ENCODE data around the gene CCDC51. TPM values are rescaled to one million over a fixed set of nuclear protein-coding genes. Genes with fewer than 3 reads are reported as not detected.
"Not testable (repeated sequence)": the region's sequence is repeated elsewhere in the genome, so short reads cannot be mapped to it uniquely, and the experiment has no call there.

CCDC51 gene
- total RNA-seq, 4 donors from 2014 or later = 23.4 to 33.3 (median 29.2) TPM

DNA sequence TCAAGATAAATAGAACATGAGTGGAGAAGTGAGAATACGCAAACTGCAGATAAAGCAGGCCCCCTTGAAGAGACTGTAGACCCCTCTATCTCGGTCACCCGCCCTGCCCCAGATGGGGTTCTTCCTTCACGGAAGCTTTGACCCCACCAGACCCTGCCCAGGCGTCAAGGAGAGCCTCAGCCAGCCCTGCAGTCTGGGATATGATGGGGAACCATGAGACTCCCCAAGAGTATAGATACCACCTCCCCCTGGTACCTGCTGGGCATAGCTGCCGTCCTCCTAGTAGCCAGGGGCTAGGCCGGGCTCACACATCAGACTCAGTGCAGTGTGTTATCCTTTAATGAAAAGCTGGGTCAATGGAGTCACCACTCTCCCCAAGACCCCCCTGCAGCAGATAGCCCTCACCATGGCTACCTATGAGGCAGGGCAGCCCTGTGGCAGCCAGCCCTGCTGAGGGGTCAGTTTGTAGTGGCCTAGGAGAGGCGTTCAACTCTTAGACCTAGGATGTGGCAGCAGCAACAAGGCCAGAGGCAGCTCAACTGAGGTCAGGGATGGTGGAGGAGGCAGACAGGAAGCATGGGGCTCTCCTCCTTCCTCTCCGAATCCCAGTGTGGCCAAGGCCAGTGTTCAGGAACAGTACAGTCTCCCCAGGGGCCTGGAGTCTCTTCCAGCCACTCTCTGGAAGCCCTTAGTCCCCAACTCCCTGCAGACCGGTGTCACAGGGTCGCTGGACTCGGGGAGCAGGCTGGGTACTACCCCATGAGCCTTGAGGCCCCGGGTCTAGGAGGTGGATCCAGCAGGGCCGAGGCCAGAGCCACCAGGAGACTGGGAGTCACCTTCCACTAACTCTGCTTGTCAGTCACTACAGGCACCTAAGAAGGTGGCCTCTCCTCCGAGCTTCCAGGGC lies 36.1 kb downstream of the CCDC51 start:
- 83 to 86% methylated on average over 15 of the region's 15 CpGs for WGBS, 2 donors
- H3K9me3 ChIP-seq = no peaks in the 10 kb centered on the region
- TF ChIP-seq, protein P1, sequence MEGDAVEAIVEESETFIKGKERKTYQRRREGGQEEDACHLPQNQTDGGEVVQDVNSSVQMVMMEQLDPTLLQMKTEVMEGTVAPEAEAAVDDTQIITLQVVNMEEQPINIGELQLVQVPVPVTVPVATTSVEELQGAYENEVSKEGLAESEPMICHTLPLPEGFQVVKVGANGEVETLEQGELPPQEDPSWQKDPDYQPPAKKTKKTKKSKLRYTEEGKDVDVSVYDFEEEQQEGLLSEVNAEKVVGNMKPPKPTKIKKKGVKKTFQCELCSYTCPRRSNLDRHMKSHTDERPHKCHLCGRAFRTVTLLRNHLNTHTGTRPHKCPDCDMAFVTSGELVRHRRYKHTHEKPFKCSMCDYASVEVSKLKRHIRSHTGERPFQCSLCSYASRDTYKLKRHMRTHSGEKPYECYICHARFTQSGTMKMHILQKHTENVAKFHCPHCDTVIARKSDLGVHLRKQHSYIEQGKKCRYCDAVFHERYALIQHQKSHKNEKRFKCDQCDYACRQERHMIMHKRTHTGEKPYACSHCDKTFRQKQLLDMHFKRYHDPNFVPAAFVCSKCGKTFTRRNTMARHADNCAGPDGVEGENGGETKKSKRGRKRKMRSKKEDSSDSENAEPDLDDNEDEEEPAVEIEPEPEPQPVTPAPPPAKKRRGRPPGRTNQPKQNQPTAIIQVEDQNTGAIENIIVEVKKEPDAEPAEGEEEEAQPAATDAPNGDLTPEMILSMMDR (IDR thresholded peaks at IDR 0.05) = no peak
- TF ChIP-seq POLR2A (IDR thresholded peaks at IDR 0.05) (no peak), EP300 (IDR thresholded peaks at IDR 0.05) (no peak)
- peaks cover 0 to 61% (median 0%) of the 10 kb centered on the region in 3 donors for H3K36me3 ChIP-seq
- peaks cover 0 to 21% (median 10%) of the 10 kb centered on the region in 4 donors for H3K4me1 ChIP-seq
- peak in 1 of 2 donors; percentile 11 for DNase-seq (ENCODE audit: low spot score in 2 of 2)
- peak overlapping the region in 3 of 4 donors; percentile 8 to 90 (median 88) for H3K27ac ChIP-seq
- no peak overlapping the region for H3K4me3 ChIP-seq
- H3K27me3 ChIP-seq = no peaks in the 10 kb centered on the region

DNA sequence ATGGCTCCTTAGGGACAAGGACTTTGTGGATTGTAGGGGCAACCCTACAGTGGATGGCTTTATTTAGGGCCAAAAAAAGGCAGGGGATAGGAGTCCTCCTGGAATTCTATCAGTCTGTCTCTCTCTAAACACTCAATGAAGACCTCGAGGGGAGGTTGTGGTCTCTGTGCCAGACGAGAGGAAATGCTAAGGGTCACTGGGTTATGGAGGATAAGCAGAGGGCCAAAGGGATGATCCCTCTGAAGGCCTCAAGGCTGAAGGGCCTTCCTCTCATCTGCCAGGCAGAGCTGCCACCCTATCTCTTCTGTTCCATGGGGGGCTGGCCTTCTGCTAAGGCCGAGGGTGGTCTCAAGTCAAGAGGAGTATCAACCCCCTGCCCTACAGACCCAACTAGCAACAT lies 37.0 kb downstream of the CCDC51 start:
- Histone ChIP-seq H3K27ac (peak overlapping the region; percentile 66 to 90 (median 84)), H3K36me3 (peaks cover 0 to 52% (median 0%) of the 10 kb centered on the region in 3 donors), H3K9me3 (no peaks in the 10 kb centered on the region), H3K27me3 (no peaks in the 10 kb centered on the region), H3K4me1 (peaks cover 0 to 21% (median 10%) of the 10 kb centered on the region in 4 donors), H3K4me3 (no peak overlapping the region)
- TF ChIP-seq EP300 (IDR thresholded peaks at IDR 0.05) = no peak
- TF ChIP-seq, protein P1 (IDR thresholded peaks at IDR 0.05) = no peak
- no peak for TF ChIP-seq POLR2A (IDR thresholded peaks at IDR 0.05)
- WGBS, 2 donors = 49 to 63% methylated on average over 3 of the region's 3 CpGs
- DNase-seq (ENCODE audit: low spot score in 2 of 2) = peak in 1 of 2 donors; percentile 8

DNA sequence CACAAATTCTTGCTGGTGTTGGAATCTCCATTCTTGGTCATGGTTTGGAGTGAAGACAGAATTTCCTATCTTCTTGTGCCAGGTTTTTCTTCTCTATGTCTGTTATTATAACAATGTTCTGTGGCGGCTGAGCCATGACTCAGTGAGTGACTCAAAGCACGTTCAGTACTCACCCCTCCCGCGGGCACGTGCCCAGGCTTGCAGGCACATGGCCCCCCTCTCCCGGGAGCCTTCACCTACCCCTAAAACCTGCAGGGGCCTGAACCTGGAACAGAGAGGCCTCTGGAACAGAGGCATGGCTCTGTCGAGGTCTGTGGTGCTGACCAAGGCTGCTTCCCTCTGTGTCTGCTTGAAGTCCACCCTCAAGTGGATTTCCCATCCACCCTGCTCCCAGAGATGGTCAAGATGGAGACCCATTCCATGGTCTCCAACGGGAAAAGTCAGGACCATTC lies 37.6 kb downstream of the CCDC51 start:
- peak overlapping the region; percentile 66 to 90 (median 84) for H3K27ac ChIP-seq
- DNase-seq (ENCODE audit: low spot score in 2 of 2) = peak; percentile 91 to 95
- H3K36me3 ChIP-seq = peaks cover 0 to 46% (median 0%) of the 10 kb centered on the region in 3 donors
- H3K9me3 ChIP-seq = no peaks in the 10 kb centered on the region
- TF ChIP-seq, protein P1 (IDR thresholded peaks at IDR 0.05) = no peak
- TF ChIP-seq EP300 (IDR thresholded peaks at IDR 0.05) (peak; percentile 89 to 93), POLR2A (IDR thresholded peaks at IDR 0.05) (no peak)
- H3K27me3 ChIP-seq = no peaks in the 10 kb centered on the region
- WGBS, 2 donors = 31 to 46% methylated on average over 8 of the region's 8 CpGs
- H3K4me1 ChIP-seq = peaks cover 0 to 21% (median 10%) of the 10 kb centered on the region in 4 donors
- no peak overlapping the region for H3K4me3 ChIP-seq

DNA sequence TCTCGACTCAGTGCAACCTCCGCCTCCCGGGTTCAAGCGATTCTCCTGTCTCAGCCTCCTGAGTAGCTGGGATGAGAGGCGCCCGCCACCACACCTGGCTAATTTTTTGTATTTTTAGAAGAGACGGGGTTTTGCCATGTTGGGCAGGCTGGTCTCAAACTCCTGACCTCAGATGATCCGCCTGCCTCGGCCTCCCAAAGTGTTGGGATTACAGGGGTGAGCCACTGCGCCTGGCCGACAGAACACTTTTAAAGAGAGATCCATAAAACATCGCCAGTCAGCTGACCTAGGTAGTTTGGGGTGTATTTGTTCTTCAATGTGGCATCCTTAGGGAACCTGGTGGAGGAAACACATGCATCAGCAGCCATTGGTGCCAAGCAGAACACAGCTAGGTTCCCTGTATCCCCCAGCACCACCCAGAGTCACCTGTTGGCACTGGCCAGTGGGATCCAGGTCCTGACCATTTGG lies 38.5 kb downstream of the CCDC51 start:
- not testable (repeated sequence) for H3K27me3 ChIP-seq; H3K4me3 ChIP-seq; H3K9me3 ChIP-seq; DNase-seq (ENCODE audit: low spot score in 2 of 2)
- peak overlapping the region; percentile 71 to 90 (median 84) for H3K27ac ChIP-seq
- 92% methylated on average over 12 of the region's 12 CpGs for WGBS, 2 donors
- peaks cover 0 to 21% (median 10%) of the 10 kb centered on the region in 4 donors for H3K4me1 ChIP-seq
- H3K36me3 ChIP-seq = peaks cover 0 to 38% (median 0%) of the 10 kb centered on the region in 3 donors

DNA sequence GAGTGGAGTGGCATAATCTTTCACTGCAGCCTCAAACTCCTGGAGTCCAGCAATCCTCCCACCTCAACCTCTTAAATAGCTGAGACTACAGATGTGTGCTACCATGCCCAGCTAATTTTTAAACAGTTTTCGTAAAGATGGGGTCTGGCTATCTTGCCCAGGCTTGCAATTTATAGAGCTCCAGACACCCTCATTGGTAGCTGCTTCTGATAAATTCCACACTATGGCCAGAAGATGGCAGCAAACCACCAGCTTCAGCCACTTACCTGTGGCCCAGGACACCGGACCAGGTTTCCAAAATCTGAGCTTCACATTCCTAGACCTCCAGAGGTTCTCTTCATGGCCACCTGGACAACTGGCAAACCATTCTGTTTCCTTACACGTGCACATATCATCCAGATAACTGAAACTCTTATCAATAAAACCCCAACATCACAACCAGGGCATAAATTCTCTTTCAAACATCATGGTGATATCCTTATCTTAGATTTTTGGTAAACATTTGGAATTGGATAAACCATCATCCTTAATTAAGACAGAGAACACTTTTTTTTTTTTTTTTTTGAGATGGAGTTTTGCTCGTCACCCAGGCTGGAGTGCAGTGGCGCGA lies 39.0 kb downstream of the CCDC51 start:
- H3K27ac ChIP-seq = peak overlapping the region; percentile 71 to 90 (median 84)
- DNase-seq (ENCODE audit: low spot score in 2 of 2) = no peak
- no peaks in the 10 kb centered on the region for H3K27me3 ChIP-seq
- TF ChIP-seq, protein P1 (IDR thresholded peaks at IDR 0.05) = peak; percentile 71 to 91 (median 77)
- no peak for TF ChIP-seq EP300 (IDR thresholded peaks at IDR 0.05)
- no peak for TF ChIP-seq POLR2A (IDR thresholded peaks at IDR 0.05)
- H3K4me3 ChIP-seq = no peak overlapping the region
- H3K9me3 ChIP-seq = no peaks in the 10 kb centered on the region
- peaks cover 0 to 33% (median 0%) of the 10 kb centered on the region in 3 donors for H3K36me3 ChIP-seq
- H3K4me1 ChIP-seq = peaks cover 0 to 21% (median 10%) of the 10 kb centered on the region in 4 donors
- WGBS, 2 donors = 63 to 64% methylated on average over 6 of the region's 6 CpGs

Data from tibial nerve (tissue), 4 donors.